ENCODE measurements around the gene RBKS. TPM values are rescaled to one million over a fixed set of nuclear protein-coding genes. Genes with fewer than 3 reads are reported as not detected.

Gene RBKS
- total and polyA plus RNA-seq, 2 of the 8 experiments (the other 6 are each of a cell fraction or from before 2014, with no cell fraction given): 1.1 to 1.5 TPM

- DNase-seq (ENCODE audit: low read depth in 1 of 2, low spot score in 2 of 2) (no peak), FAIRE-seq (no peak)
- no peaks in the 10 kb centered on the region for H3K36me3 ChIP-seq (ENCODE audit: control insufficient read depth in 2 of 4, insufficient read depth in 4 of 4, low read length in 3 of 4)
- H4K8ac ChIP-seq (ENCODE audit: extremely low read depth, insufficient read depth, low read length): no peak overlapping the region
- no peak overlapping the region for H4K5ac ChIP-seq (ENCODE audit: insufficient read length, low read depth, low read length)
- no peak overlapping the region for H3K4ac ChIP-seq (replicated peaks; ENCODE audit: insufficient read length, low read depth, low read length)
- no peak overlapping the region for H3K18ac ChIP-seq (ENCODE audit: extremely low read depth, low read length)
- H2BK5ac ChIP-seq (ENCODE audit: low read depth, low read length): no peak overlapping the region
- H3K23ac ChIP-seq (ENCODE audit: insufficient read length): no peak overlapping the region
- no peak overlapping the region for H3K56ac ChIP-seq (replicated peaks; ENCODE audit: insufficient read length, low read depth, low read length)
- no peak overlapping the region for H2AFZ ChIP-seq (ENCODE audit: low read length)
- no peak overlapping the region for H2BK120ac ChIP-seq (replicated peaks; ENCODE audit: low read depth, low read length)
- H3K4me1 ChIP-seq (replicated peaks in 1 of 4; ENCODE audit: control insufficient read depth in 3 of 4, insufficient read depth in 4 of 4, low read length in 3 of 4): no peaks in the 10 kb centered on the region
- CTCF ChIA-PET (ENCODE audit: partially characterized antibody): interaction anchor here (0.6 kb wide), 1 partner anchor 9 kb away, joined by 3 read pairs; no protein-coding TSS in a partner anchor
- TF ChIP-seq ATF3 (IDR thresholded peaks at IDR 0.05; ENCODE audit: insufficient read depth, low read depth, low read length) (no peak), POLR2AphosphoS5 (IDR thresholded peaks at IDR 0.05; ENCODE audit: low read depth, low read length) (no peak), HDAC2 (IDR thresholded peaks at IDR 0.05; ENCODE audit: borderline replicate concordance in 1 of 2, low read depth in 2 of 2, low read length in 2 of 2) (no peak), POU5F1 (IDR thresholded peaks at IDR 0.05; ENCODE audit: low read depth, low read length) (no peak), CREB1 (IDR thresholded peaks at IDR 0.05) (no peak), RFX5 (IDR thresholded peaks at IDR 0.05; ENCODE audit: borderline replicate concordance, low read depth, low read length) (no peak), RXRA (IDR thresholded peaks at IDR 0.05; ENCODE audit: insufficient read depth, low read depth, low read length) (no peak), SP2 (IDR thresholded peaks at IDR 0.05; ENCODE audit: low read length) (no peak), JUN (IDR thresholded peaks at IDR 0.05; ENCODE audit: low read depth, low read length) (no peak), MAX (IDR thresholded peaks at IDR 0.05) (no peak)
- H3K79me1 ChIP-seq (ENCODE audit: low read depth, low read length): no peaks in the 10 kb centered on the region
- no peak overlapping the region for H3K14ac ChIP-seq (ENCODE audit: insufficient read length)
- H2BK15ac ChIP-seq (ENCODE audit: low read length): no peak overlapping the region
- no peak overlapping the region for H2AK5ac ChIP-seq (ENCODE audit: low read depth, low read length)
- no peak overlapping the region for H3K9ac ChIP-seq (replicated peaks in 1 of 4; ENCODE audit: extremely low read depth in 1 of 4, low read depth in 3 of 4, low read length in 3 of 4)
- no peaks in the 10 kb centered on the region for H3K23me2 ChIP-seq (ENCODE audit: low read depth, low read length)
- H4K91ac ChIP-seq (replicated peaks; ENCODE audit: insufficient read length, low read length): no peak overlapping the region
- POLR2A ChIA-PET (ENCODE audit: partially characterized antibody): no interaction called here
- no peak overlapping the region for H3K4me2 ChIP-seq (ENCODE audit: insufficient read depth in 1 of 2, low read depth in 2 of 2, low read length in 2 of 2)
- no peak overlapping the region for H3K27ac ChIP-seq (ENCODE audit: low read depth, low read length)
- H2BK12ac ChIP-seq (ENCODE audit: low read depth, low read length): no peak overlapping the region
- no peaks in the 10 kb centered on the region for H4K20me1 ChIP-seq (replicated peaks in 1 of 2; ENCODE audit: control insufficient read depth in 1 of 2, insufficient read depth in 2 of 2, low read length in 2 of 2)
- H2BK20ac ChIP-seq (ENCODE audit: low read length): no peak overlapping the region
- no peak overlapping the region for H3K4me3 ChIP-seq (ENCODE audit: extremely low read depth in 1 of 4, insufficient read depth in 2 of 4, low read depth in 3 of 4, low read length in 4 of 4)
- no peaks in the 10 kb centered on the region for H3K27me3 ChIP-seq (replicated peaks in 1 of 4; ENCODE audit: control insufficient read depth in 3 of 4, extremely low read depth in 1 of 4, insufficient read depth in 3 of 4, low read length in 3 of 4)
- WGBS, 2 experiments (ENCODE audit: extremely low coverage in 1 of 2, insufficient coverage in 1 of 2, insufficient read length in 1 of 2, insufficient replicate concordance in 2 of 2, low coverage in 1 of 2, low lambda C conversion rate in 2 of 2, missing lambda C conversion rate in 1 of 2): 88% methylated on average over 1 of the region's 1 CpG; no CpG with 5 or more reads in 1 of the 2 experiments
- H3K79me2 ChIP-seq (ENCODE audit: control insufficient read depth in 1 of 2, insufficient read depth in 2 of 2, low read length in 2 of 2): no peaks in the 10 kb centered on the region
- H3K9me3 ChIP-seq (ENCODE audit: insufficient read depth in 2 of 2, low read depth in 1 of 2, low read length in 1 of 2): no peaks in the 10 kb centered on the region
Measured at GRCh38 chr2:27904405-27904665, 14.1 kb upstream of the RBKS start.

Measured in H1 (cell line).